Lung (tissue), 12 donors: ENCODE measurements around the gene VWA3A. TPM values are rescaled to one million over a fixed set of nuclear protein-coding genes. Genes with fewer than 3 reads are reported as not detected.

Experiments used
- ATAC-seq: fragments of 200-7000 bp; cut with Tn5 transposase; one replicate; pipeline ENCODE4 v1.9.1; 2020; ENCODE audit warnings: moderate number of reproducible peaks; ENCODE audit not compliant: insufficient read depth, low FRiP score
- DNase-seq, 3 donors: peaks; one replicate each; pipeline ENCODE4 v3.0.0-alpha.2; 2013 to 2017
- H3K27ac ChIP-seq, 2 donors: one replicate each; pipeline ENCODE4 v1.5.1; 2013; ENCODE audit warnings: mild to moderate bottlenecking in 2 of 2, moderate library complexity in 2 of 2, control low read depth in 1 of 2, inconsistent platforms in 1 of 2, low read depth in 1 of 2, low read length in 1 of 2
- H3K27me3 ChIP-seq, 3 donors: one replicate each; pipeline ENCODE4 v1.5.1; 2013; ENCODE audit warnings: low read length in 2 of 3; ENCODE audit not compliant: control insufficient read depth in 3 of 3, insufficient read depth in 3 of 3
- H3K36me3 ChIP-seq, 4 donors: one replicate each; pipeline ENCODE4 v1.5.1; 2013; ENCODE audit warnings: low read length in 4 of 4, mild to moderate bottlenecking in 1 of 4, moderate library complexity in 1 of 4; ENCODE audit not compliant: control insufficient read depth in 4 of 4, insufficient read depth in 4 of 4
- H3K4me1 ChIP-seq, 5 donors: one replicate each; pipeline ENCODE4 v1.5.1; 2013; ENCODE audit warnings: low read length in 5 of 5, mild to moderate bottlenecking in 2 of 5, moderate library complexity in 1 of 5; ENCODE audit not compliant: control insufficient read depth in 5 of 5, insufficient read depth in 5 of 5
- H3K4me3 ChIP-seq: one replicate; pipeline ENCODE4 v1.5.1; 2013; ENCODE audit warnings: mild to moderate bottlenecking, control low read depth, moderate library complexity
- H3K9ac ChIP-seq, 2 donors: one replicate each; pipeline ENCODE4 v1.5.1; 2013; ENCODE audit warnings: low read length in 2 of 2, control low read depth in 1 of 2; ENCODE audit not compliant: insufficient read depth in 1 of 2
- H3K9me3 ChIP-seq, 4 donors: one replicate each; pipeline ENCODE4 v1.5.1; 2013; ENCODE audit warnings: low read length in 3 of 4, mild to moderate bottlenecking in 1 of 4, moderate library complexity in 1 of 4; ENCODE audit not compliant: control insufficient read depth in 4 of 4, insufficient read depth in 3 of 4
- WGBS, 2 donors: extraction: QIAGEN DNeasy Blood & Tissue Kit; methylation state at CpG; one replicate each; pipeline ENCODE4 v1.1.7; 2013; 5-methylcytosine and 5-hydroxymethylcytosine counted together
- polyA plus RNA-seq, 2 donors: library from polyadenylated mRNA; stranded (reverse); fragments of 200-250 nt; gene quantifications; one replicate each; pipeline ENCODE4 v1.2.1, GENCODE V29; 2013
- total RNA-seq, 2 donors: library from RNA; depleted of rRNA in 1 of 2; stranded (reverse); fragments of >200 nt in 1 of 2; gene quantifications; one replicate each; pipeline ENCODE4 v1.2.1, GENCODE V29; 2014 to 2021
- TF ChIP-seq, protein P1 (sequence below): IDR thresholded peaks from 2 replicates; pipeline ENCODE4 v1.5.1; 2012; ENCODE audit warnings: mild to moderate bottlenecking; ENCODE audit errors: control extremely low read depth, extremely low read depth
- donor health status: control.
- donor health status: control.
- donor health status: Bipolar disorder and iron deficiency.
- donor health status: healthy.
- donor health status: DM: yes; HTN: yes; CAD: no.

VWA3A gene
- total and polyA plus RNA-seq, 4 donors, result 2.4 to 15.1 (median 8.7) TPM

- no peak overlapping the region for H3K27ac ChIP-seq
- no peaks in the 10 kb centered on the region for H3K36me3 ChIP-seq
- 53 to 60% methylated on average over 8 of the region's 8 CpGs for whole genome bisulfite sequencing, 2 donors
- H3K4me1 ChIP-seq, result peaks cover 0 to 2% (median 0%) of the 10 kb centered on the region in 5 donors
- H3K9ac ChIP-seq, result no peak overlapping the region
- DNase-seq (peak in 2 of 3 donors; percentile 51 to 65), ATAC-seq (no peak)
- no peaks in the 10 kb centered on the region for H3K27me3 ChIP-seq
- H3K9me3 ChIP-seq, result no peaks in the 10 kb centered on the region
- no peak overlapping the region for H3K4me3 ChIP-seq
- TF ChIP-seq, protein P1, sequence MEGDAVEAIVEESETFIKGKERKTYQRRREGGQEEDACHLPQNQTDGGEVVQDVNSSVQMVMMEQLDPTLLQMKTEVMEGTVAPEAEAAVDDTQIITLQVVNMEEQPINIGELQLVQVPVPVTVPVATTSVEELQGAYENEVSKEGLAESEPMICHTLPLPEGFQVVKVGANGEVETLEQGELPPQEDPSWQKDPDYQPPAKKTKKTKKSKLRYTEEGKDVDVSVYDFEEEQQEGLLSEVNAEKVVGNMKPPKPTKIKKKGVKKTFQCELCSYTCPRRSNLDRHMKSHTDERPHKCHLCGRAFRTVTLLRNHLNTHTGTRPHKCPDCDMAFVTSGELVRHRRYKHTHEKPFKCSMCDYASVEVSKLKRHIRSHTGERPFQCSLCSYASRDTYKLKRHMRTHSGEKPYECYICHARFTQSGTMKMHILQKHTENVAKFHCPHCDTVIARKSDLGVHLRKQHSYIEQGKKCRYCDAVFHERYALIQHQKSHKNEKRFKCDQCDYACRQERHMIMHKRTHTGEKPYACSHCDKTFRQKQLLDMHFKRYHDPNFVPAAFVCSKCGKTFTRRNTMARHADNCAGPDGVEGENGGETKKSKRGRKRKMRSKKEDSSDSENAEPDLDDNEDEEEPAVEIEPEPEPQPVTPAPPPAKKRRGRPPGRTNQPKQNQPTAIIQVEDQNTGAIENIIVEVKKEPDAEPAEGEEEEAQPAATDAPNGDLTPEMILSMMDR, result peak; percentile 24
Observed at GRCh38 chr16:22098405-22099255, 6.3 kb downstream of the VWA3A start.

DNA sequence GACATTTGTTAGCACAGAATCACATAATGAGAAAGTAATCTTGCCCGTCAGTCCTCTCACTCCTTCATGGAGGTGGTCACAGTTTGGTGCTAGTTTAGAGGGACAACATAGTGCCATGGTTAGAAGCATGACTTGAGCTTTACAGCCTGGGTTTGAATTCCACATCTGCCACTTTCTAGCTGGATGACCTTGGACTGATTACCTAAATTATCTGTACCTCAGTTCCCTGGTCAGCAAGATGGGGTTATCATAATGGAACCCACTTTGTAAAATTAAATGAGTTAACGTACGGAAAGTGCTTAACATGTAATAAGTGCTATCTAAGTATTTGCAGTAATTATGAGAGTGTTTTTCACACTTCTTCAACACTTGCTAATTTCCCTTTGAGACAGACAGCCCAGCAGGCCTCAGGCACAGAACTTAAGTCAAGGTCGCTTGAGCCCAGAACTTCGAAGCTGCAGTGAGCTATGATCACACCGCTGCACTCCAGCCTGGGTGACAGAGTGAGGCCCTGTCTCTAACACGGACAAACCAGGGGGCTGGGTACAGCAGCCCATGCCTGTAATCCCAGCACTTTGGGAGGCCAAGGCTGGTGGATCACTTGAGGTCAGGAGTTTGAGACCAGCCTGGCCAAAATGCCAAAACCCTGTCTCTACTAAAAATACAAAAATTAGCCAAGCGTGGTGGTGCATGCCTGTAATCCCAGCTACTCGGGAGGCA, 7.1 kb downstream of the VWA3A start:
- H3K9me3 ChIP-seq, result no peaks in the 10 kb centered on the region
- no peak overlapping the region for H3K9ac ChIP-seq
- no peaks in the 10 kb centered on the region for H3K27me3 ChIP-seq
- TF ChIP-seq, protein P1, result no peak
- H3K36me3 ChIP-seq, result no peaks in the 10 kb centered on the region
- WGBS, 2 donors, result 79 to 88% methylated on average over 9 of the region's 9 CpGs
- no peak for ATAC-seq
- no peaks in the 10 kb centered on the region for H3K4me1 ChIP-seq
- H3K27ac ChIP-seq, result no peak overlapping the region
- no peak for DNase-seq
- no peak overlapping the region for H3K4me3 ChIP-seq

DNA sequence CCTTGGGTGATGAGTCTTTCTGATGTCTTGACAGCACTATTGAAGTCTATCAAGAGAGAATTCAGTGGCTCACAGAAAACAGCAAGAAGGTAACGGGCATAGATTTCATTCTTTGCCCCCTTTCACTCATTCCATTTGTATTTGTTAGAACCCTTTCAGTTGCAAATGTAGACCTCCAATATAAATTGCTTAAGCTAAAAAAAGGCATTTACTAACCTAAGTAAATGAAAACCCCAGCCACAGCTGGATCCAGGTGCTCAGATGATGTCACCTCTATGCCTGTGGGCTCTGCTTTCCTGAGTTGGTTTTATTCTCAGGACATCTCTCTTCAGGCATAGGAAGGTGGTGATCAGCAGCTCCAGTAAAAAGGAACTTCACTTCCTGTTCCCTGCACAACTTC, 11.1 kb downstream of the VWA3A start:
- WGBS, 2 donors, result 82 to 96% methylated on average over 1 of the region's 1 CpG
- TF ChIP-seq, protein P1, result no peak
- DNase-seq (no peak), ATAC-seq (no peak)
- Histone ChIP-seq H3K4me1 (no peaks in the 10 kb centered on the region), H3K27me3 (no peaks in the 10 kb centered on the region), H3K36me3 (no peaks in the 10 kb centered on the region), H3K9me3 (no peaks in the 10 kb centered on the region), H3K27ac (no peak overlapping the region), H3K9ac (no peak overlapping the region), H3K4me3 (no peak overlapping the region)
